ENCODE data around the gene TGFBR2. TPM values are rescaled to one million over a fixed set of nuclear protein-coding genes. Genes with fewer than 3 reads are reported as not detected.
A peak's percentile ranks its signal among the peaks of the same experiment; 100 is the strongest.

The TGFBR2 gene
- total and polyA plus RNA-seq, 10 of the 15 experiments (the other 5 are each of a cell fraction or from before 2014, with no cell fraction given), result 0.02 to 0.98 (median 0.18) TPM; not detected in 1

GRCh38 chr3:30628205-30628900, 22.0 kb downstream of the TGFBR2 start (continued):
- no peak for TF ChIP-seq ZBTB11 (CRISPR knock-in tag; IDR thresholded peaks at IDR 0.05)

GRCh38 chr3:30628901-30629590, 22.6 kb downstream of the TGFBR2 start:
- no TSS peak for BruUV-seq (replicated peaks)
- no peak overlapping the region for H2AFZ ChIP-seq (ENCODE audit: control insufficient read depth, low read depth, low read length)
- ChIA-PET POLR2A (no interaction called here), RAD21 (ENCODE audit: unreplicated experiment) (interaction anchor here (0.7 kb wide), 1 partner anchor 65 kb away, joined by 3 read pairs; no protein-coding TSS in a partner anchor), CTCF (interaction anchor here (1.1 kb wide), 1 partner anchor 13 kb away, joined by 4 read pairs; no protein-coding TSS in a partner anchor), SMC1A (ENCODE audit: uncharacterized antibody, unreplicated experiment) (interaction anchor here (0.6 to 1.2 kb wide), 2 partner anchors 64 to 528 kb away, joined by 4 to 5 read pairs; no protein-coding TSS in a partner anchor)
- H3K4me3 ChIP-seq, result no peak overlapping the region
- no peaks in the 10 kb centered on the region for H3K79me2 ChIP-seq (ENCODE audit: control insufficient read depth, insufficient read depth, low read length)
- no peaks in the 10 kb centered on the region for H3K36me3 ChIP-seq (ENCODE audit: control insufficient read depth in 2 of 2, insufficient read depth in 2 of 2, low read length in 1 of 2)
- H3K27ac ChIP-seq (ENCODE audit: control insufficient read depth, insufficient read depth), result no peak overlapping the region
- no peaks in the 10 kb centered on the region for H4K20me1 ChIP-seq (ENCODE audit: control insufficient read depth, insufficient read depth)
- H3K9me3 ChIP-seq (replicated peaks; ENCODE audit: control insufficient read depth, insufficient read depth, low read length), result no peaks in the 10 kb centered on the region
- no peak overlapping the region for H3K4me2 ChIP-seq (ENCODE audit: control insufficient read depth, insufficient read depth)
- intact Hi-C loops (cut with micrococcal nuclease; ENCODE audit: unreplicated experiment) (no loop called here), in situ Hi-C loops (cut with MboI) (no loop called here)
- DNase-seq (ENCODE audit: low read depth, low spot score) (no peak), ATAC-seq (no peak), FAIRE-seq (no peak)
- TF ChIP-seq RUNX3 (IDR thresholded peaks at IDR 0.05; ENCODE audit: low read length) (no peak), RELA (IDR thresholded peaks at IDR 0.05; ENCODE audit: borderline replicate concordance, partially characterized antibody) (no peak), NKRF (conservative IDR thresholded peaks at IDR 0.05) (no peak), POLR2AphosphoS5 (IDR thresholded peaks at IDR 0.05; ENCODE audit: low read length) (no peak), HDAC2 (IDR thresholded peaks at IDR 0.05) (no peak), RAD21 (IDR thresholded peaks at IDR 0.05; ENCODE audit: insufficient read depth, low read depth, low read length) (peak; percentile 19; the same call in 1 of the 2 replicates), JUND (IDR thresholded peaks at IDR 0.05; ENCODE audit: low read depth, low read length) (no peak), CTCF (IDR thresholded peaks at IDR 0.05 in 2 of 3, conservative IDR thresholded peaks at IDR 0.05 in 1 of 3; ENCODE audit: control insufficient read depth in 2 of 3, extremely low read depth in 1 of 3, insufficient read depth in 1 of 3, low read depth in 3 of 3, low read length in 3 of 3) (peak in 1 of 3 experiments; percentile 11; a peak in 1 of 6 replicates), MXI1 (IDR thresholded peaks at IDR 0.05; ENCODE audit: low read depth, low read length) (no peak)
- 22% methylated on average over 5 of the region's 5 CpGs for WGBS (ENCODE audit: insufficient coverage, insufficient replicate concordance, low lambda C conversion rate, missing lambda C conversion rate)
- no peaks in the 10 kb centered on the region for H3K27me3 ChIP-seq (replicated peaks in 1 of 2; ENCODE audit: control insufficient read depth in 2 of 2, insufficient read depth in 2 of 2, low read length in 1 of 2)
- no peak overlapping the region for H3K9ac ChIP-seq (ENCODE audit: control insufficient read depth, insufficient read depth, low read length)
- H3K4me1 ChIP-seq (ENCODE audit: control insufficient read depth, insufficient read depth, low read length), result no peaks in the 10 kb centered on the region
